ENCODE data around the gene DDX24. TPM values are rescaled to one million over a fixed set of nuclear protein-coding genes. Genes with fewer than 3 reads are reported as not detected.

DDX24 gene
- total and polyA plus RNA-seq, 2 of the 8 experiments (the other 6 are each of a cell fraction or from before 2014, with no cell fraction given) = 89.0 to 201 TPM

- no peak for TF ChIP-seq CHD7 (IDR thresholded peaks at IDR 0.05; ENCODE audit: insufficient replicate concordance, low read length)
Measured at GRCh38 chr14:94113490-94113889, 32.5 kb upstream of the DDX24 start (continued).
